ENCODE measurements around the gene DUSP7.

DNA sequence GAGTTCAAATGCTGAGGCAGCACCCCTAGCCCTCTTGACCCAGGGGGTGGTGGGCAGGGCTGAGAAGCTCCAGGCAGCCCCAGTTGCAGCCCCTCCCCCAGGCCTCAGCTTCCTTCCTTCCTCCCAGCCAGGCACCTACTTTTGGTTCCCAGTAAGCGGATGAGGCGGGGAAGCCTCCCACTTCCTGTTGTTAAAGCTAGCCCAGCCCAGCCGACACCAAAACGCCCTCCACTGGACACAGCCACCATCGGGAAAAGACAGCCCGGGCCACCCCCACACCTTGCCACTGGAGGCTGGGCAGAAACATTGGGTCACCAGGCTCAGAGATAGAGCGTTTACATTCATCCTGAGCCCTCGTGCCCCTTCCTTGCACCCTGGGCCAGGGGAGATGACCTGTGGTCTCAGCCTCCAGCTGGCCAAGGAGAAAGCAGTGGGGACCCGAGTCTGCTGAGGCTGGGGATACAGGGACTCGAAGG lies 3.5 kb downstream of the DUSP7 start:
- TF ChIP-seq, protein P1, sequence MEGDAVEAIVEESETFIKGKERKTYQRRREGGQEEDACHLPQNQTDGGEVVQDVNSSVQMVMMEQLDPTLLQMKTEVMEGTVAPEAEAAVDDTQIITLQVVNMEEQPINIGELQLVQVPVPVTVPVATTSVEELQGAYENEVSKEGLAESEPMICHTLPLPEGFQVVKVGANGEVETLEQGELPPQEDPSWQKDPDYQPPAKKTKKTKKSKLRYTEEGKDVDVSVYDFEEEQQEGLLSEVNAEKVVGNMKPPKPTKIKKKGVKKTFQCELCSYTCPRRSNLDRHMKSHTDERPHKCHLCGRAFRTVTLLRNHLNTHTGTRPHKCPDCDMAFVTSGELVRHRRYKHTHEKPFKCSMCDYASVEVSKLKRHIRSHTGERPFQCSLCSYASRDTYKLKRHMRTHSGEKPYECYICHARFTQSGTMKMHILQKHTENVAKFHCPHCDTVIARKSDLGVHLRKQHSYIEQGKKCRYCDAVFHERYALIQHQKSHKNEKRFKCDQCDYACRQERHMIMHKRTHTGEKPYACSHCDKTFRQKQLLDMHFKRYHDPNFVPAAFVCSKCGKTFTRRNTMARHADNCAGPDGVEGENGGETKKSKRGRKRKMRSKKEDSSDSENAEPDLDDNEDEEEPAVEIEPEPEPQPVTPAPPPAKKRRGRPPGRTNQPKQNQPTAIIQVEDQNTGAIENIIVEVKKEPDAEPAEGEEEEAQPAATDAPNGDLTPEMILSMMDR (IDR thresholded peaks at IDR 0.05) = no peak
- no peak for TF ChIP-seq ZFX (IDR thresholded peaks at IDR 0.05; ENCODE audit: borderline replicate concordance)

Measured in 22Rv1 (cell line).